Measurements from ENCODE around the gene PTH2R. TPM values are rescaled to one million over a fixed set of nuclear protein-coding genes. Genes with fewer than 3 reads are reported as not detected.

Gene PTH2R
- total and polyA plus RNA-seq, 2 donors (not counting 3 experiments of a cell fraction or from before 2014, with no cell fraction given) = not detected

DNA sequence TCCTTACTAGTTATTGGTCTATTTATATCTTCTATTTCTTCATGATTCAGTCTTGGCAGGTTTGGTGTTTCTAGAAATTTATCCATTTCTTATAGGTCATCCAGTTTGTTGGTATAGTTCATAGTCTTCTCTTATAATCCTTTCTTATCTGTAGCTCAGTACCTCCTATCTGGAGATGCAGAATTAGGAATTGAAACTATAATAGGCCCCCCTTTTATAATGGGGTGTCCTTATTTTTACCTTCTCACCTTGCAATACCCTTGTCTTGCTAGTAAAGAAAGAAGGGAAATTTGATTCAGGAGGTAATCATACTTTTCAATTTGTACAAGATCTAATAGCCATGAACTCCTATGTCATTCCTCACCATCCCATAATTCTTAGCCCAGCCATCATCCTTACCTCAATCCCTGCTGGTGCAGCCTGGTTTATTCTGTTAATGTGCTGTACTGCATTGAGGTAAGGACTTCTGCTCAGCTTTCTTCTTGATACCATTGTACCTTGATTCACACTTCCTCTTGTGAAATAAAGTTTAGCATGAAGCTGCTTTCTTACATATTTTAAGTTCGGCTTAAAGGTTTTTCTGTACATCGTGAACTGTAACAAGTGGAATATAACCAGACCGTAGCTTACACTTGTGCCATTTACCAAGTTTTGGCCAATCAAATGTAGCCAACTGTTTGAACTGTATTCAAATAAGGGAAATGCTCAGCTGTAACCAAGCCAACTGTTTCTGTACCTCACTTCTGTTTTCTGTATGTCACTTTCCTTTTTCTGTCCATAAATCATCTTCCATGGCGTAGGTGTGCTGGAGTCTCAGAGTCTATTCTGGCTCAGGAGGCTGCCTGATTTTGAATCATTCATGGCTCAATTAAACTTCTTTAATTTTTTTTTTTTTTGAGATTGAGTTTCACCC is 40.1 kb upstream of the PTH2R start:
- Histone ChIP-seq H3K9me1 (replicated peaks; ENCODE audit: control insufficient read depth, extremely low read depth, insufficient read depth, low read length) (no peaks in the 10 kb centered on the region), H2AFZ (ENCODE audit: low read depth, low read length) (no peak overlapping the region), H4K20me1 (replicated peaks; ENCODE audit: control insufficient read depth, extremely low read depth, insufficient read depth, low read length) (no peaks in the 10 kb centered on the region), H3K36me3 (ENCODE audit: control insufficient read depth in 2 of 2, extremely low read depth in 1 of 2, insufficient read depth in 2 of 2, low read length in 2 of 2) (no peaks in the 10 kb centered on the region), H3K9me3 (replicated peaks; ENCODE audit: control insufficient read depth, insufficient read depth, low read length) (no peaks in the 10 kb centered on the region), H3K4me1 (ENCODE audit: control insufficient read depth, extremely low read depth, insufficient read depth, low read length) (no peaks in the 10 kb centered on the region), H3K79me2 (ENCODE audit: control insufficient read depth, insufficient read depth, low read length) (no peaks in the 10 kb centered on the region), H3K9ac (replicated peaks; ENCODE audit: extremely low read depth, insufficient read depth, low read length) (no peak overlapping the region), H3K4me3 (replicated peaks in 1 of 3; ENCODE audit: insufficient read depth in 1 of 3, low read depth in 1 of 3, low read length in 3 of 3) (no peak overlapping the region), H3K27me3 (ENCODE audit: control insufficient read depth in 2 of 2, insufficient read depth in 2 of 2, low read length in 2 of 2) (no peaks in the 10 kb centered on the region), H3K4me2 (ENCODE audit: insufficient read depth, low read length) (no peak overlapping the region), H3K27ac (ENCODE audit: insufficient read depth, low read depth, low read length) (no peak overlapping the region)
- dilution Hi-C loops (cut with MboI; ENCODE audit: extremely low pct_ligation_motif_present, low sequenced_read_pairs) (no loop called here), intact Hi-C loops (cut with micrococcal nuclease) (no loop called here)
- FAIRE-seq (no peak), DNase-seq (ENCODE audit: low read depth, low spot score) (no peak)
- BruUV-seq (replicated peaks) = no TSS peak
- CTCF ChIA-PET = interaction anchor here (1.2 kb wide), 1 partner anchor 19 kb away, joined by 3 read pairs; no protein-coding TSS in a partner anchor
- POLR2A ChIA-PET = no interaction called here
- TF ChIP-seq MAX (IDR thresholded peaks at IDR 0.05; ENCODE audit: insufficient read depth, insufficient read length) (no peak), CTCF (IDR thresholded peaks at IDR 0.05; ENCODE audit: extremely low read depth in 1 of 2, insufficient read depth in 1 of 2, low read depth in 1 of 2, low read length in 2 of 2) (no peak), EZH2 (IDR thresholded peaks at IDR 0.05; ENCODE audit: borderline replicate concordance, low read depth, low read length, severe bottlenecking) (no peak), MYC (IDR thresholded peaks at IDR 0.05; ENCODE audit: low read depth, low read length) (no peak), POLR2A (IDR thresholded peaks at IDR 0.05; ENCODE audit: low read depth, low read length) (no peak), FOS (IDR thresholded peaks at IDR 0.05; ENCODE audit: borderline replicate concordance, insufficient read depth, low read length) (no peak), JUN (IDR thresholded peaks at IDR 0.05; ENCODE audit: borderline replicate concordance, insufficient read depth, insufficient read length, low read depth) (no peak), GATA2 (IDR thresholded peaks at IDR 0.05; ENCODE audit: insufficient read depth, insufficient read length, low read depth, low read length) (no peak), POLR2AphosphoS5 (IDR thresholded peaks at IDR 0.05; ENCODE audit: insufficient read depth, low read depth, low read length) (no peak)
